GM06990 (cell line): ENCODE results near the gene ATG4B.

ENCODE experiments used
- DNase-seq: peaks from one replicate; pipeline ENCODE4 v3.0.0-alpha.2; 2011; ENCODE audit not compliant: insufficient read length; ENCODE audit errors: extremely low read depth
- H3K27me3 ChIP-seq: replicated peaks from 2 replicates; pipeline ENCODE4 v1.6.0; 2011; ENCODE audit warnings: low read length; ENCODE audit not compliant: control insufficient read depth, insufficient read depth
- H3K36me3 ChIP-seq: 2 replicates; pipeline ENCODE4 v1.5.1; 2011; ENCODE audit warnings: low read length; ENCODE audit not compliant: control insufficient read depth, insufficient read depth
- H3K4me3 ChIP-seq: replicated peaks from 2 replicates; pipeline ENCODE4 v1.5.1; 2011; ENCODE audit warnings: low read depth, mild to moderate bottlenecking, control low read depth, low read length
- TF ChIP-seq, protein P1 (sequence below): IDR thresholded peaks from 2 replicates; pipeline ENCODE4 v1.5.1; 2011; ENCODE audit warnings: low read length, control low read depth, mild to moderate bottlenecking, inconsistent platforms; ENCODE audit not compliant: insufficient read depth, poor library complexity, severe bottlenecking

The ATG4B gene

DNA sequence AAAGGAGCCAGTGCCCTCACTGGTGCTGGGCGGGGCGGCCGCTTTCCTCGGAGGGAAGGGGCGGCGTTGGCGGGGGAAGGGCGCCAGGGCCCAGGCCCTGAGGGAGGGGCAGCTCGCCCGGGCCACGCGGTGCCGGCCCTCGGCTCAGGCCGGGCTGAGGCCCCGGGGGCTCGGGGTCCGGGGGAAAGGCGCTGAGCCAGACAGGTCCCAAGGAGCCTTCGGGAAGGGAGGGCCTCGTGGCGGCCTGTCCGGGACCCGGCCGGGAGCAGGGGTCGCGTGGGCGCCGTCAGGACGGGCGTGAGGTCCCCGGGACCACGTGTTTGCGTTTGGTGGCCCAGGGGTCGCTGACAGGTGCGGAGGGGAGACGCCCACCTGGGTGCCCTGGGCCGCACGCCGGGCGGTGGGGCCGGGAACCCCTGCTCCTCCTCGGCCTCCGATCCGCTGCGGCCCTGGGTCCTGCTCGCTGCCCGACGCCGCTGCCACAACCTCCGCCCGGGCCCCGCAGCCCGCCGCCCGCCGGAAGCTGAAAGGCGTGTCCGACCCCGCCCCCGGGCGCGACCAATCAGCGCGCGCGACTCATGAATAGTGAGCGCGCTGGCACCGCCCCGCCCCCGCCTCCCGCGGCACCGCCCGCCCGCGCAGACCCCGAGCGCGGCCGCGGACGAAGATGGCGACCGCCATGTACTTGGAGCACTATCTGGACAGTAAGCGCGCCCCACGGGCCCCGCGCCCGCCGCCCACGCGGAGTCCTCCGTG, 64.1 kb downstream of the ATG4B start, which contains the start of gene ING5:
TSS of gene ING5 (plus strand) at position 641 of the 756 bp plus-strand sequence. CDS start at position 668, 27 bp downstream.
- peak; percentile 97 for DNase-seq
- peaks cover 4% of the 10 kb centered on the region; the same call in 1 of the 2 replicates for H3K36me3 ChIP-seq
- H3K4me3 ChIP-seq = peak within 1 kb of the TSS; percentile 88
- TF ChIP-seq, protein P1, sequence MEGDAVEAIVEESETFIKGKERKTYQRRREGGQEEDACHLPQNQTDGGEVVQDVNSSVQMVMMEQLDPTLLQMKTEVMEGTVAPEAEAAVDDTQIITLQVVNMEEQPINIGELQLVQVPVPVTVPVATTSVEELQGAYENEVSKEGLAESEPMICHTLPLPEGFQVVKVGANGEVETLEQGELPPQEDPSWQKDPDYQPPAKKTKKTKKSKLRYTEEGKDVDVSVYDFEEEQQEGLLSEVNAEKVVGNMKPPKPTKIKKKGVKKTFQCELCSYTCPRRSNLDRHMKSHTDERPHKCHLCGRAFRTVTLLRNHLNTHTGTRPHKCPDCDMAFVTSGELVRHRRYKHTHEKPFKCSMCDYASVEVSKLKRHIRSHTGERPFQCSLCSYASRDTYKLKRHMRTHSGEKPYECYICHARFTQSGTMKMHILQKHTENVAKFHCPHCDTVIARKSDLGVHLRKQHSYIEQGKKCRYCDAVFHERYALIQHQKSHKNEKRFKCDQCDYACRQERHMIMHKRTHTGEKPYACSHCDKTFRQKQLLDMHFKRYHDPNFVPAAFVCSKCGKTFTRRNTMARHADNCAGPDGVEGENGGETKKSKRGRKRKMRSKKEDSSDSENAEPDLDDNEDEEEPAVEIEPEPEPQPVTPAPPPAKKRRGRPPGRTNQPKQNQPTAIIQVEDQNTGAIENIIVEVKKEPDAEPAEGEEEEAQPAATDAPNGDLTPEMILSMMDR = no peak
- no peaks in the 10 kb centered on the region for H3K27me3 ChIP-seq

DNA sequence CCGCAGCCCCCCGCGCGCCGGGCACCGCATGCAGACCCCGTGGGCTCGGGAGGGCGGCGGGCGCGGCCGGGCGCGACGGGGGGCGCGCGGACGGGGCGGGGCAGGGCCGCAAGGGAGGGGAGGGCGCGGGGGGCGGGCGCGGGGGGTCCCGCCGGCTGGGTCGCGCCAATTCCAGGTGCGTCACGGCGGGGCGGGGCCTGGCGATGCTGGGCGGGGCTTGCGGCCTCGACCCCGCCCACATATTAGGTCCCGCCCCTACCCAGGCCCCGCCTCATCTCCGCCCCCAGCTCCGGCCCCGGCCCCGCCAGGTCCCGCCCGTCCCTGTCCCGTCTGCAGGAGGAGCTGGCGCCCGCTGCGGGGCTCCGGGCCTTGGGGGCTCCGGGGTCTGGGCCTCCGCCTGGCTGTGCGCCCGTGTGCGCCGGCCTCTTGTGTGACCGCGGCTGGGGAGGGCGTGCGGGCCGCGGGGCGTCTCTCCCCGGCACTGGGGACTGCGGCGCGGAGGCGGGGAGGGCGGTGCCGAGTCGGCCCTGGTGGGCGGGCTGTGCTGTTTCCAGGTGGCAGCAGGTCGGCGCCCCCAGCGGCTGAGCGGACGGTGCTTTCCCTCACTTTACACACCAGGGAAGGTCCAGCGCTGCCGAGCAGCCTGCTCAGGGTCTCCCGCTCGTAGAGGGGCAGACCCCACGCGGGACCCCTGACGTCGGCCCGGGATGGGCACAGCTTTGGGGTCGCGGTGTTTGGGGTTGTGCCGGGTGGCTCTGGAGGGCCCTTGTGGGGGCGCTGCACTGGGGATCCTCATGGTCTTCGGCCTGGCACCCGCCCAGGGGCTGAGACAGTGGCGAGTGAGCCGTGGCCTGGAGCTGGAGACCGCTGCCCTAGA, 64.9 kb downstream of the ATG4B start:
- peak overlapping the region; percentile 79 for H3K4me3 ChIP-seq
- no peaks in the 10 kb centered on the region for H3K27me3 ChIP-seq
- TF ChIP-seq, protein P1 = peak; percentile 69
- DNase-seq = peak; percentile 93
- H3K36me3 ChIP-seq = peaks cover 4% of the 10 kb centered on the region; the same call in 1 of the 2 replicates

DNA sequence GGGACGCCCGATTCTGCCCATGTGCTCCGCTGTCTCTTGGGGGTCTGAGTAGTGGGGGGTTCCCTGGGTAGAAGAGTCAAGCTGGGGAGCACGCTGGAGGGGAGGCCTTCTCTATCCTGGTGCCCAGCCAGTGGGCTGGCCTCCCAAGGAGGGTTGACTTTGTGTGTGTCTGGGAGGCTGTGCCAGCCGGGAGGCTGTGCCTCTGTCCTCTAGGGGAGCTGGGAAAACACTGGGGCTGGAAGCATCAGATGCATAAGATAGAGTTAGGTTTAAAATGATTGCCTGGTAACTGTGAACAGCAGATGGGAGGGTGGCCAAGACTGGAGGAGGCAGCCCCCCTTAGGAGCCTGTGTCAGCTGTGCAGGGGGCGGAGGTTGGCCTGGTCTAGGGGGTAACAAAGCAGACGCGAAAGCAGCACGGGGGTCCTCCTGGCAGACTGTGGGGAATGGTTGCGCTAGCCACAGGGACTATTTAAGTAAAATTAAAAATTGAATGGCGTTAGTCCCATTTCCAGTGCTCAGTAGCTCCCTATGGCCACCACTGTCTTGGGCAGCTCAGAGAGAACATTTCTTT, 65.6 kb downstream of the ATG4B start:
- Histone ChIP-seq H3K4me3 (peak overlapping the region; percentile 79), H3K27me3 (no peaks in the 10 kb centered on the region), H3K36me3 (peaks cover 4% of the 10 kb centered on the region)
- TF ChIP-seq, protein P1 = no peak
- no peak for DNase-seq

DNA sequence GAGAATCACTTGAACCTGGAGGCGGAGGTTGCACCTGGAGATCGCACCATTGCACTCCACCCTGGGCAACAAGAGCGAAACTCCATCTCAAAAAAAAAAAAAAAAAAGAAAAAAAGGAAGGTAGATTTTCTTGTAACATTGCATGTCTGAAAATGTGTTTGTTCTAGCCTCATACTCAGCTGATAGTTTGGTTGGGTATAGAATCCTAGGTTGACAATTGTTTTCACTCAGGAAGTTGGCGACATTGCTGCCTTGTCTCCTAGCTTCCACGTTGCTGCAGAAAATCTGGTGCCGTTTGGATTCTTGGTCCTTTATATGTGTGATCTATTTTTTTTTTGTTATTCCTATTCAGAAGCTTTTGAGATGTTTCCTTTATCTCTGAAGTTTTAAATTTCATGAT, 69.0 kb downstream of the ATG4B start:
- no peak for DNase-seq
- H3K36me3 ChIP-seq = peaks cover 9% of the 10 kb centered on the region
- no peak overlapping the region for H3K4me3 ChIP-seq
- no peaks in the 10 kb centered on the region for H3K27me3 ChIP-seq
- TF ChIP-seq, protein P1 = no peak

DNA sequence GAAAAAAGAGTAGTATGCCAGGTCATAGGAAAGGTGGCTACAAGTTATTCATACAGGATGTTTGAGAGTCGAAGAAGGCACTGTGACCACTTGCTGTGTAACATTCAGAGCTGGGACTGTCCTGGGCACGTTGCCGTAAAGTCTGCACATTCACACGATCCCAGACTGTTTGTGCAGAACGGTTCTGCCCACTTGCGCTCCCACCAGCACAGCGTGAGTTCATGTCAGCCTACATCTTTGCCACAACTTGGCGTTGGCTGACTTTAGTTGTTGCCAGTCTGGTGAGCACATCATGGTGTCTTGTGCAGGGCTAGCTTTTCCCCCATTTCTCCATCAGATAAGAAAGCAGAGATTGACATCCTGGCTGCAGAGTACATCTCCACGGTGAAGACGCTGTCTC, 71.4 kb downstream of the ATG4B start:
- no peaks in the 10 kb centered on the region for H3K27me3 ChIP-seq
- no peak for DNase-seq
- no peak overlapping the region for H3K4me3 ChIP-seq
- H3K36me3 ChIP-seq = peaks cover 13% of the 10 kb centered on the region
- TF ChIP-seq, protein P1 = no peak
